GM19023 (cell line): ENCODE results near the gene TNS4.

Experiments
- ATAC-seq: cut with Tn5 transposase; IDR thresholded peaks from one replicate; pipeline ENCODE4 v1.9.1; 2021; ENCODE audit warnings: mild to moderate bottlenecking, moderate library complexity; ENCODE audit not compliant: unreplicated experiment

Gene TNS4

GRCh38 chr17:40535924-40536294, 34.5 kb upstream of the TNS4 start:
- ATAC-seq = no peak

GRCh38 chr17:40535438-40535837, 34.0 kb upstream of the TNS4 start:
- no peak for ATAC-seq

GRCh38 chr17:40534371-40535189, 33.2 kb upstream of the TNS4 start:
- no peak for ATAC-seq

- no peak for ATAC-seq
Measured at GRCh38 chr17:40533896-40534295, 32.5 kb upstream of the TNS4 start.

GRCh38 chr17:40532520-40533253, 31.3 kb upstream of the TNS4 start:
- ATAC-seq = no peak

- no peak for ATAC-seq
Measured at GRCh38 chr17:40531051-40531991, 29.9 kb upstream of the TNS4 start.

GRCh38 chr17:40530531-40530994, 29.1 kb upstream of the TNS4 start:
- no peak for ATAC-seq

- no peak for ATAC-seq
Measured at GRCh38 chr17:40529991-40530390, 28.6 kb upstream of the TNS4 start.

- ATAC-seq = no peak
Measured at GRCh38 chr17:40528692-40529417, 27.4 kb upstream of the TNS4 start.

- ATAC-seq = no peak
Measured at GRCh38 chr17:40526668-40527067, 25.2 kb upstream of the TNS4 start.

GRCh38 chr17:40525294-40525693, 23.9 kb upstream of the TNS4 start:
- ATAC-seq = no peak

- ATAC-seq = no peak
Measured at GRCh38 chr17:40524243-40524965, 23.0 kb upstream of the TNS4 start.

- ATAC-seq = no peak
Measured at GRCh38 chr17:40522961-40523310, 21.5 kb upstream of the TNS4 start.

GRCh38 chr17:40522250-40522960, 21.0 kb upstream of the TNS4 start:
- no peak for ATAC-seq

- no peak for ATAC-seq
Measured at GRCh38 chr17:40520991-40521453, 19.6 kb upstream of the TNS4 start.

- no peak for ATAC-seq
Measured at GRCh38 chr17:40519089-40519775, 17.8 kb upstream of the TNS4 start.

GRCh38 chr17:40518401-40519088, 17.1 kb upstream of the TNS4 start:
- no peak for ATAC-seq

- no peak for ATAC-seq
Measured at GRCh38 chr17:40517981-40518380, 16.6 kb upstream of the TNS4 start.
